Smooth muscle cell of the brain vasculature (primary cell): ENCODE data around the gene TRO.

Experiments
- DNase-seq: peaks from one replicate; pipeline ENCODE4 v3.0.0-alpha.2; 2012; ENCODE audit warnings: low read depth, low spot score

Gene TRO

GRCh38 chrX:54964766-54965497 is 44.3 kb downstream of the TRO start:
- DNase-seq, result no peak

DNA sequence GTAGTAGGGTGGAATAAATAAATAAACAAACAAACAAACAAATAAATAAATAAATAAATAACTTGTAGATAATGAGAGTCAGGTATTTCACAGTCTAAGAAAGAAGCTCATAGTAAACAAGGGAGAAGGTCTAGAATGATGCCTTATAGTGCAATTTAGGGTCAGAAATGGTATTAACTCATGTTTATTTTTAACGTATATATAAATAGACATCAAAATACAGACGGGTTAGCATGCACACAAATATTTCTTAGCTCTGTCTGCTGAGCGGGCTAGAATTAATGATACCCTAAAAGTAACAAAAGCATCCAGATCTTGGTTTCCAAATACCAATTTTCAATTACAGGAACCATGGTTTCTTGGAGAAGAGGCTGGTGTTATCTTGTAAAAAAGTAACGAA is 56.8 kb downstream of the TRO start:
- no peak for DNase-seq

GRCh38 chrX:54978448-54978847 is 57.8 kb downstream of the TRO start:
- no peak for DNase-seq

- DNase-seq, result no peak
Observed at GRCh38 chrX:54979432-54979831, 58.8 kb downstream of the TRO start.

- no peak for DNase-seq
Observed at GRCh38 chrX:54980334-54980733, 59.7 kb downstream of the TRO start.
